GM21529 (cell line): ENCODE measurements around the gene ALOX15.
"Not testable (repeated sequence)": the region's sequence is repeated elsewhere in the genome, so short reads cannot be mapped to it uniquely, and the experiment has no call there.

Source experiments
- ATAC-seq: cut with Tn5 transposase; IDR thresholded peaks from one replicate; pipeline ENCODE4 v1.9.1; 2021; ENCODE audit not compliant: unreplicated experiment

Gene ALOX15

DNA sequence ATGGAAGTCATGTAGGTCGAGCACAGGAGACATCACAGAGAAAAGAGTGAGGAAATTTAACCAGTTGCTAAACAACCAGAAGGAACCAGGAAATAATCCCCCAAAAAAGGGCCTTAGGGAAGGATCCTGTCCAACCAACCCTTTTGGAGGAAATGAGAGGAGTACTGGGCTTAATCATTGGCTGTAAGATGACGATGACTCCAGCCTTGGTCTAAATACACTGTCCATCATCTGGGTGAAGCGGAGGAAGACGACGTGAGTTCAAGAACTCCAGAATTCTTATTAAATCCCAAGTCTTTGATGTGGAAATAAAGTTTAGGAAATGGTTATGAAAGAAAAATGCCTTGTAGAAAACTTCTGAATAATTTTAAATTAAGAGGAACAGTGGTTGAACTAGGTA, 11.5 kb upstream of the ALOX15 start:
- no peak for ATAC-seq

DNA sequence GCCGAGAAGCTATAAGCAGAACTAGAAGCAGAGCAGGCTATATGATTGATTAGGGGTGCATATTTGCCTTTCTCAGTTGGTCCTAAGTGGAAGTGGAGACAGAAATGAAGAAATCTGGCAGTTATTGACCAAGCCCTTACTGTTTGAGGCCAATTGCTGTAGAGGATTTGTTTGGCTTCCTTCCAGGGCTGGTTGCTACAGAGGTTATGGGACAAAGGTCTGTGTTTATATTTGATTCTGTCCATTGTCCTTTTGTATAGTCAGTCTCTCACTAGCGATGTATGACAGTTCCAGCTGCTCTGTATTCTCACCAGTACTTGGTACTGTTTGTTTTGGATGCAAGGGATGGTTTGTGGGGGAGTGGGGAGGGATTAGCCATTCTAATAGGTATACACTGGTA, 7.3 kb upstream of the ALOX15 start:
- ATAC-seq = no peak

DNA sequence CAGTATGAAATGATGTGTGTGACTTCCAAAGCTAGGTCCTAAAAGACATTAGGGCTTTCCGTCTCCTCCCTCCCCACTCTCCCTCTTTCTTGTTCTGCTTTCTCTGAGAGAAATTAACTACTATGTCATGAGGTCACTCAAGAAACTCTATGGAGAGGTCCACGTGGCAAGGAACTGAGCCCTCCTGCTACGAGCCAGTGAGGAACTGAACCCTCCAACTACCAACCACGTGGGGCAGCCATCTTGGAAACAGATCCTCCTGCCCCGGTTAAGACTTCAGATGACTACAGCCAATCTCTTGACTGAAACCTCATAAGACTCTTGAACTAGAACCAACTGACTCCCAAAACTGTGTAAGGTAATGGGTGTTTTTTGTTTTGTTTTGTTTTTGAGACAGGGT, 4.2 kb upstream of the ALOX15 start:
- ATAC-seq = no peak

DNA sequence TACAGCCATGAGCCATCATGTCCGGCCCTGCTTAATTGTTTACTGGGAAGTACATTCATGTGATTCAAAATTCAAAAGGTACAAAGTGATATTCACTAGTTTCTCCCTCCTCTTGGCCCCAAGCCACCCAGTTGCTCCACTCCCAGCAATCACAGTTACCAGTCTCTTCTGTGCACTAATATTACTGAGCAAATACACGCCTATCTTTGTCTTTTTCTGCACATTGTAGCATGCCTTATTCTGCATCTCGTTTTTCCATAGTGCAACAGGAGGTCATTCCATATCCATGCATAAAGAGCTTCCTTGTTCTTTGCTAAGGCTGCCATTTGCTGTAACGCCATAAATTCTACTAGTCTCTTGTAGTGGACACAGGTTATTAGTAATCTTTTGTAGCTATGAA, 2.2 kb upstream of the ALOX15 start:
- no peak for ATAC-seq

DNA sequence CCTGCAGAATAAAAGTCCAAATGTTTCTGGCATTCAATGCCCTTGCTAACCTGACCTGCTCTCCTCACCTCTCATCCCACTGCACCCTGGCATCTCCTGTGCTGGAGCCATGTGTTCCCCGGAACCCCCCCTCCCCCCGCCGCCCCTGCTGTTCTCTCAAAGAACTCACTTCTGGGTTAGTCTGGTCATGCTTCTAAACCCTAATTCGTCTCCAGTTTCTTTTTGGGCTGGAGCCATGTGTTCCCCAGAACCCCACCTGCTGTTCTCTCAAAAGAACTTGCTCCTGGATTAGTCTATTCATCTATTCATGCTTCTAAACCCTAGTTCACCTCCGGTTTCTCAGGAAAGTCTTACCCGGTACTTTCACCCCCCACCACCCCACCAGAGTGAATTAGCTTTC, 808 bp upstream of the ALOX15 start:
- no peak for ATAC-seq

DNA sequence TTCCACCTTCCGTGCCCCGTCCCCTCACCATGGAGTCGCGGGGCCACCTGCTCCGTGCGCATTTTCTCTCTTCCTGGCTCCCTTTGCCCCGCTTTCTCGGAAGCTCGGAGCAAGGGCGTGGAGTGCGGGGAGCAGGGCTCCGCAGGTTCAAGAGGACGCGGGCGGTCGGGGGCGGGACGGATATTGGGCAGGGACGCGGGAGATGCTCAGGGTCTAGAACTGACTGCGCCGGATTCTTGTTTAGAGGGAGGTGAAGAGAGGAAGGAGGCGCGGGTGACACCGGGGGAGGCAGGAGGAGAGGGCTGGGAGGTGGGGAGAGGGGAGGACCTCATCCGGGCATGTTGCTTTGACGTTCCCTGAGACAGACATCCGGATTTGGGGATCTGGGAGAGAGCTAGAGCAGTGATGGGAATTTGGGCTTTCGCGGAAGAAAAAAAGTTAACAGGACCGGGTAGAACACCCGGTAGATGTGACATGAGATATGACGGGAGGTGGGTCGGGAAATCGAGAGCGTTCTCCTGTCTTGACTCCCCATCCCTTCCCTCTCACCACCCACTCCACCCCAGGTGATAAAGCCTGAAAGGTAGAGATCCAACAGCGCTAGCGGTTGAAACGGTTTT, 799 bp downstream of the ALOX15 start:
- not testable (repeated sequence) for ATAC-seq

DNA sequence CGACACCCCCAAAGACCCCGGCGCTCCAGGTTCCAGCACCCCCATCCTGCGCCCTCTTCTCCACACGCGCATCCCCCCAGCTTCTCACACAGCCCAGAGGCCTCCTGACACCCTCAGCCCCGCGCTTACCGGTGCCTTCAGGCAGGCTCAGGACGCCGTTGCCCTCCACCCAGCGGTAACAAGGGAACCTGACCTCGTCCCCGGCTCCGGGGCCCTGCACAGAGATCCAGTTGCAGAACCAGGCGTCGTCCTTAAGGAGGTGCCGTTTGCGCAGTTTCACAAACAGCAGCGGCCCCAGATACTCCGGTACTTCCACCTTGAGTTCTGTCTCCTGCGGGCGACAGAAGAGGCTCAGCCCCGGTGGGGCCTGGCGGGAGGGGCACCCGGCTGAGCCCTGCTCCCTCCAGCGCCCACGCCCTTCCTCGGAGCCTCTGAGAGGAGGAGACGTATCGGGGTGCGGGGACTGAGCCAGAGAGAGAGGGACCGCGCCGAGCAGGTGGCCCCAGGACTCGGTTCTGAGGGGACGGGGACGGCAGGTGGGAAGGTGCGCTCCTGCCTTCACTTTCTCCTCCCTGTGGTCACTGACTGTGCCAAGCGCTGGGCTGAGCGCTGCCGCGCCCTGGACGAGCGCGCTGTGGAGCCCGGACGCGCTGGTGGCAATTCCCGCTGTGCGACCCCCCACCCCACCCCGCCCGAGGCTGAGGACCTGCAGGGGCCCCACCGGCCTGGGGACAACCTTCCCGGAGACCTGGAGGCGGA, 2.0 kb downstream of the ALOX15 start:
- not testable (repeated sequence) for ATAC-seq

DNA sequence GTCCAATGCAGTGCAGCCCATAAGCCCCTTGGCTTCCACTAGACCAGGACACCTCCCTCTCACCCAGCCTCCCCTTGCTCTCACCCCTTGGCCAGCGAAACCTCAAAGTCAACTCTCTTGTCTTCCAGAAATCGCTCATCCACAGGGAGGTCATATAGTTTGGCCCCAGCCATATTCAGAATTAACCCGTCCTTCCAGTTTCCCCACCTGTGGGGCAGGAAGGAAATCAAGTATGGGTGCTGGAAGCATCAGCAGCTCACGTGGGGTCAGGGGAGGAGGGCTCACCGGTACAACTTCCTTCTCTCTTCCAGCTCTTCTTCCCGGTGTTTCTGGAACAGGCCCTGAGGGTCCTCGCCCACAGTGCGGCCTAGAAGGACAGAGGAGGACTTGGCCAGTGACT, 2.7 kb downstream of the ALOX15 start:
- not testable (repeated sequence) for ATAC-seq

DNA sequence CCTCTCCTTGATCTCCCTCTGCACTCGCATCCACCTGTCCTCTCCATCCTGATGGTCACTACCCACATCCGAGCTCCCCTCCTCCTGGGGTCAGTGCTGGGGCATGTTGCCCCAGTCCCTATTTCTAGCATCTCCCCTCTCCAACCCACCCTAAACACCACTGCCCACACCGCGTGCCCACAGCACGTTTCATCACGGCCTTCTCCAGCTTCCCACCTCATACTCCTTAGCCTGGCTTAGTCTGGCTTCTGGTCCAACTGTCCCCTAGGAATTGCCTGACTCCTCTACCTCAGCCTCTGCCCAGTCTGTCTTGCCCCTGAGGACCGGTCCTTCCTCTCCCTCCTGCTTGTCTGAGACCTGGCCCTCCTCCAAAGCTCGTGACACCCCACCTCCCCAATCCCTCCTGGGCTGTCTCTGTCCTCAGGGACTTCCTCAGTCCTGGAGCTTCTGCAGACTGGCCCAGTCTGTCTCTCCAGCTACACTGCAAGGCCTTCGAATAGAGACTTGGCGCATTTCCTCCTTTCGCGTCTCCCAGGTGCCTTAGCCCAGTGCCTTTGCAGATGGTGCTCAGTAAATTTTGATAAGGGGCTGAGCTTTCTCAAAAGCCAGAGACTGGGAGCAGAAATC, 4.9 kb downstream of the ALOX15 start:
- ATAC-seq = no peak

DNA sequence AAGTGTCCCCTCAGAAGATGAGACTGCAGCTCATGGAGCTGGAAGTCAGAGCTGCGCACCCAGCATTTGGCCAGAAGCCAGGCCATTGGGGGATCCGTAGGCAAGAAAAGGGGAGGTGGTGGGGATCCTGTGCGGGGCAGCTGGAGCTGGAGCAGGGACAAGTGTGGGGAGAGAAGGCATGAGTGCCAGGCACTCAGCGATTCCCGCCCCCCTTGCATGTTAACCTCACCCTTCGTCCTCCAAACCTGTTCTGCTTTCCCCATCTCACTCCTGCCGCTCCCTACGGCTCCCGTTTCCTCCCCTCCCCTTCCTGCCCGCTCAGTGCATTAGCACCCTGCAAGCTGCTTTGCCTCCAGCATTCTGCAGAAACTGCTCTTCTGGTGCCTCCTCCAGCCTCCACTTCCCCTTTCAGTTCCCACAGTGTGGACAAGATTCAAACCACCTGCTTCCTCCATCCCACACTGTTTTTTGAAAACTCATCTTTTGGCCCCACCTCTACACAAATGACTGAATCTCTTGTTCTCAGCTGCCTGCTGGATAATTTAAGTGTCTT, 5.6 kb downstream of the ALOX15 start:
- ATAC-seq = peak; percentile 76

DNA sequence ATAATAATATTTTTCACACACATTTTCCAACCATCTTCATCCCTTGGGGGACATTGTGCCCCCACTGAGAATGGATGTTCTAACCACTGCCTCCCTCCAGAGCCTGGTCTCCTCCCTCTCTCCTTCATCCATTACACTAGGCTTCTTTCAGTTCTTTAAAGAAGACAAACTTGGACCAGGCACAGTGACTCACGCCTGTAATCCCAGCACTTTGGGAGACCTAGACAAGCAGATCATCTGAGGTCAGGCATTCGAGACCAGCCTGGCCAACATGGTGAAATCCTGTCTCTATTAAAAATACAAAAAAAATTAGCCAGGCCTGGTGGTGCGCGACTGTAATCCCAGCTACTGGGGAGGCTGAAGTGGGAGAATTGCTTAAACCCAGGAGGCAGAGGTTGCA, 6.5 kb downstream of the ALOX15 start:
- no peak for ATAC-seq

DNA sequence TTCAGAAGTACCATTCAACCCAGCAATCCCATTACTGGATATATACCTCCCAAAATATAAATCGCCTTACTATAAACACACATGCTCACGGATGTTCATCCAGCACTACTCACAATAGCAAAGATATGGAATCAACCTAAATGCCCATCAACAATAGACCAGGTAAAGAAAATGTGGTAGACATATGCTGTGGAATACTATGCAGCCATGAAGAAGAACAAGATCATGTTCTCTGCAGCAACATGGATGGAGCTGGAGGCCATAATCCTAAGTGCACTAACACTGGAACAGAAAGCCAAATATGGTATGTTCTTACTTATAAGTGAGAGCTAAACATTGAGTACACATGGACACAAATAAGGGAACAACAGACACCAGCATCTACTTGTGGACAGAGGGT, 7.8 kb downstream of the ALOX15 start:
- no peak for ATAC-seq

DNA sequence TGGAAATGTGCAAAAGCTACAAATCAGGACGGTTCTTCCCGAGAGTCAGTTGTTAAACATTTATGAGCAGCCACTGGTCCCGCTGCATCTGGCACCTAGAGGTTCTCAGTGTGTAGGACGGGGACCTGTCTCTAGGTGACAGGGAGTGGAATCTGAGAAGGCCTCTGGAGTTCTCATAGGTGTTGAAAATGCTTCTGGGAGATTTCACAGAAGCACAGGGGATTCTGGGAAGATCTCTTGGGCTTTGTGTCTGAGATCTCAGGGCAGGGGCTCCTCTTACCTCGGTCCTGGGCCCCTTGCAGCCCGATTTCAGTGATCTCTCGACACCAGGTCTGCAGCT, 8.9 kb downstream of the ALOX15 start:
- no peak for ATAC-seq

DNA sequence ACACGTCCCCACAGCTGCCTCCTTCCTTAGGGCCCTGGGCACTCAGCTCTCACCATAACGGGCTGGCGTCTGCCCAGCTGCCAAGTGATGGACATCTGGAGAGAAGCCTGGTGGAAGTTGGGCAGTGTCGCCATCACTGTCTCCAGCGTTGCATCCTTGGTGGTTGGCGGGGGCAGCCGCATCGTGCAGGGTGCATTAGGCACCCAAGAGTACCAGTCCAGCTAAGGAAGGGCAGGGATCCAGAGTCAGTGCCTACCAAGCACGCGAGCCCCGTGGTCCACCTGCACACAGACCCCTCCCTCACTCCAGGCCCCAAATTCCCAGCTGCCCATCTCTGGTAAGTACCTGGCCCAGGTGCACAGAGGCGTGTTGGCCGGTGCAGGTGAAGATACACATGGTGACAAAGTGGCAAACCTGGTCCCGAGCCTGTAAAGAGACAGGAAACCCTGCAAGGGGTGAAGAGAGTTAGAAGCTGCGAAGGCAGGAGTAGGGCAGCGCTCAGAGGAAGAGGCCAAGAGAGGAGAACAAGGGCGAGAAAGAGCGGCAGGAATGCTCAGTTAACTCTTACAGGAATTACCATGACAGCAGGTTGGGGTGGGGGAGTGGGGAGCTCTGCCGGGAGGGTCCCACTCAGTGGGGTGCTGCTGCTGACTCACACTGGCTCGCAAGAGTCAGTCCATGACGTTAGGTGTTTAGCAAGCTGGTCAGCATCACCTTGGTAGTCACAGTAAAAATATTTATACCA, 9.5 kb downstream of the ALOX15 start:
- ATAC-seq = no peak

DNA sequence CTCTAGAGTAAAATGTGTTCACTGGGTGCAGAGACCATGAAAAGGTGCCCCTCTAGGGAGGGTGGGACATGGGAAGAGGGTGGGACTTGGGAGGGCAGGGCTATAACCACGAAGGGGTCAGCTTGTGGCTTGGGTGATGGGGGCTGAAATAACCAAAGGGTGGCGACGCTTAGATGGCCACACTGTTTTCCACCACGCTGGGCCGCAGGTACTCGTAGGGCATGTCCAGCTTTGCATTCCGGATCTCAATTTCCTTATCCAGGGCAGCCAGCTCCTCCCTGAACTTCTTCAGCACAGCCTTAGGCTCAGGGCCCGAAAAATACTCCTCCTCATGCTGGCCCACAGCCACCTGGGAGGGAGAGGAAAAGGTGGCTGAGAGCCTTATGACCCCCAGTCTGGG, 10.0 kb downstream of the ALOX15 start:
- no peak for ATAC-seq

DNA sequence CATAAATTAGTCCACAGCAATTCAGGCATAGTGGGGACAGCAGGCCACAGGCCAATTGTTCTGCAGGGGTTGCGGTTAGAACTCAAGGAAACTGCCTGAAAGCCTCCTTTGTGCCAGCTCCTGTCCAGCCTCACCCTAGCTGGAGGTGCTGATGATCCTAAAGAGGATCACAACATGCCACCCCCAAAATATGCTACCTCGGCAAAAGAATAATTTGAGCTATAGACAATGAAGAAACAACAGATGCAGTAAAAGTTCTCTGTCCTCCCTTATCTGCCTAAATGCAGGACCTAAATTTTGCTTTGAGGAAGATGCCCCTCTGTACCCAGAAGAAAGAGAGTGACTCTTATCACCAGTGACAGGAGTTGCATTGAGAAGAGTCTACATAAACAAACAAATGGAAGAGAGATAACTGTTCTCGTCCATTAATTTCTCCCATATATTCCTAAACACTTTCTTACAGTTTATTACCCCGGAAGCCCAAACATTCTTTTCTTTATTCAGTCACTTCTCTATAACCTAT, 14.7 kb downstream of the ALOX15 start:
- no peak for ATAC-seq

DNA sequence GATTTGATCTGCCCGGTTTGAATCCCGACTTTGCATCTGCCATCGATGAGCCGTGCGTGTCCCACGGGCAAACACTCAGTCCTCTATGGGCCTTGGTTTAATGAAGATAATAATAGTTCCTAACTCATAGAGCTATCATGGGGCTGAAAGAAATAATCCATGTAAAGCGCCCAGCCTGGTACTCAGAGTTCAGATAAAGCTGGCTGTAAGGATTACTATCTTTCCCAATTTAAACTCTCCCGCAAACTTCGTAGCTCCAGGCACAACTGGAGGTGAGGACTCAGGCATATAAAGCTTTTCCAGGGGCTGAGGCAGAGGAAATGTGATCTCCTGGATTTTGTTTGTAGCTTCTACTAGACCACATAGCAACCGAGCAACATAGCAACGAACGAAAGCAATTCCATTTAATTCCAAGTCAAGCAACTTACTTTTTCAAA, 16.3 kb downstream of the ALOX15 start:
- no peak for ATAC-seq

DNA sequence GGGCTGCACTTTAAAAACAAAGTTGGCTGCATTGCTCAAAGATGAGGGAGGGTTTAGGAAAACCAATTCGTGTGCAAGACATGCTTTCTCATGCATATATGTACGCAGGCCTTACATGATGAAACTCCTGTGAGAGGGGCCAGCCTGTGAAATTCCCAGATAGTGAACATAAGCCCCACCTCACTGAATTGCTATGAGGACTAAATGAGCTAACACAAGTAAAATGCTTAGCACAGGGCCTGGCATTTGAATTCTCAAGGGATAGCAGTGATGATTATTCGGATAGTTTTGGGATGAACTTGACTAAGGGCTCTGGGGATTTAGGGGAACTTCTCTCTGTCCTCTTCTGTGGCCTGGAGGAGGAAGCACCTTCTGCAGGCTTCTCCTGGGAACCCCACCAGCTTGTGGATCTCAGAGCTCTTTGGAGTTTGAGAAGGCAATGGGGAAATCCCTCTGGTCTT, 17.0 kb downstream of the ALOX15 start:
- not testable (repeated sequence) for ATAC-seq

DNA sequence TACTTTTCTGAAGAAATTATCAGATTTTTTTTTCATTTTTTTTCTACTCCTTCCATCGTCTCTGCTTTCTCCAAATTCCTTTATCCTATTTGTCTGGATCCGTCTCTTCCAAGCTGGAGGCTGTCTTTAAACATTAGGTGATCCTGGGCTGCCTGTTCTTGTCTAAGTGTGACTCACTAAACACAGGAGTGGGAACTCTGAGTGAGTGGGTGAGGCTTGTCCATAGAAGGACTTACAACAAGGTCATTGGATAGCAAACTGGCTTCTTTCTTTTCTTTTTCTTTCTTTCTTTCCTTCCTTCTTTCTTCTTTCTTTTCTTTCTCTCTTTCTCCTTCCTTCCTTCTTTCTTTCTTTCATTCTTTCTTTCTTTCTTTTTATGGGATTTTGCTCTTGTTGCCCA, 18.2 kb downstream of the ALOX15 start:
- ATAC-seq = no peak

DNA sequence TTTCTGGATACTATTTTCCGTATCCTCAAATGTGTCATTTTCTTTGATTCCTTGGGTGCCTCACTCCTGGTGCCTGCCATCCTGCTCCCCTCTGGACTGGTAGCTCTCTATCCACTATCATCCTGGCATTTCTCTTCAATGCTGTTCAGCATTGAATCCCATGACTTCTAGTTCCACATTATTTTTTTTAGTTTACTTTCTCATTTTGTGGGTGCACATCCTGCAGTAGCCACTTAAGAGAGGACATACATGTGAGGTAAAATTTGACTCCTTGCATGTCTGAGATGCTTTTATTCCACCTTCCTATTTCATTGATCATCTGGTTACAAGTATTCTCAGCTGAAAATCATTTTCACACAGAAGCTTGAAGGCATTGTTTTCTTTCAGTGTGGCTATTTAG, 19.1 kb downstream of the ALOX15 start:
- ATAC-seq = no peak

DNA sequence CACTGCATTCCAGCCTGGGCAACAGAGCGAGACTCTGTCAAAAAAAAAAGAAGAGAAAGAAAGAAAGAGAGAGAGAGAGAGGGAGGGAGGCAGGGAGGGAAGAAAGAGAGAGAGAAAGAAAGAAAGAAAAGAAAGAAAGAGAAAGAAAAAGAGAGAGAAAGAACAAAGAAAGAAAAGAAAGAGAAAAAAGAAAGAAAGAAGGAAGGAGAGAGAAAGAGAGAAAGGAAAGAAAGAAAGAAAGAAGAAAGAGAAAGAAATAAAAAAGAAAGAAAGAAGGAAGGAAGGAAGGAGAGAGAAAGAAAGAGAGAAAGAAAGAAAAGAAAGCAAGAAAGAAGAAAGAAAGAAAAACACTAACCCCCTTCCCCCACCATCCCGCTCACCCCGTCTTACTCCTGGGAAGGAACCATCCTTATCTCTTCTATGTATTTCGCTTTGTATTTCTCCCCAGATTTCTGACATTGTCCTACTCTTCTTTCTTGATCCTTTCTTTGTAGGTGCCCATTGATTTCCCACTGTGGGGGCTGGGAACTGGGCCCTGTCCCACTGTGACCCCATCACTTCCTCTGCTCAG, 20.9 kb downstream of the ALOX15 start:
- no peak for ATAC-seq
